ENCODE data around the gene AKR1B15. TPM values are rescaled to one million over a fixed set of nuclear protein-coding genes. Genes with fewer than 3 reads are reported as not detected.

The AKR1B15 gene
- total and polyA plus RNA-seq, 2 donors (not counting 3 experiments of a cell fraction or from before 2014, with no cell fraction given) = not detected

GRCh38 chr7:134554417-134554966 is 5.6 kb downstream of the AKR1B15 start:
- TF ChIP-seq MYC (IDR thresholded peaks at IDR 0.05; ENCODE audit: low read depth, low read length) (no peak), POLR2A (IDR thresholded peaks at IDR 0.05; ENCODE audit: low read depth, low read length) (no peak), POLR2AphosphoS5 (IDR thresholded peaks at IDR 0.05; ENCODE audit: insufficient read depth, low read depth, low read length) (no peak), FOS (IDR thresholded peaks at IDR 0.05; ENCODE audit: borderline replicate concordance, insufficient read depth, low read length) (no peak), EZH2 (IDR thresholded peaks at IDR 0.05; ENCODE audit: borderline replicate concordance, low read depth, low read length, severe bottlenecking) (no peak), GATA2 (IDR thresholded peaks at IDR 0.05; ENCODE audit: insufficient read depth, insufficient read length, low read depth, low read length) (no peak), JUN (IDR thresholded peaks at IDR 0.05; ENCODE audit: borderline replicate concordance, insufficient read depth, insufficient read length, low read depth) (no peak), MAX (IDR thresholded peaks at IDR 0.05; ENCODE audit: insufficient read depth, insufficient read length) (no peak), CTCF (IDR thresholded peaks at IDR 0.05; ENCODE audit: extremely low read depth in 1 of 2, insufficient read depth in 1 of 2, low read depth in 1 of 2, low read length in 2 of 2) (no peak)
- Histone ChIP-seq H3K36me3 (ENCODE audit: control insufficient read depth in 2 of 2, extremely low read depth in 1 of 2, insufficient read depth in 2 of 2, low read length in 2 of 2) (no peaks in the 10 kb centered on the region), H3K9me3 (replicated peaks; ENCODE audit: control insufficient read depth, insufficient read depth, low read length) (no peaks in the 10 kb centered on the region), H3K27me3 (ENCODE audit: control insufficient read depth in 2 of 2, insufficient read depth in 2 of 2, low read length in 2 of 2) (peaks cover 0 to 9% of the 10 kb centered on the region in 2 experiments), H2AFZ (ENCODE audit: low read depth, low read length) (no peak overlapping the region), H3K27ac (ENCODE audit: insufficient read depth, low read depth, low read length) (no peak overlapping the region), H3K79me2 (ENCODE audit: control insufficient read depth, insufficient read depth, low read length) (no peaks in the 10 kb centered on the region), H3K9me1 (replicated peaks; ENCODE audit: control insufficient read depth, extremely low read depth, insufficient read depth, low read length) (no peaks in the 10 kb centered on the region), H3K9ac (replicated peaks; ENCODE audit: extremely low read depth, insufficient read depth, low read length) (no peak overlapping the region), H4K20me1 (replicated peaks; ENCODE audit: control insufficient read depth, extremely low read depth, insufficient read depth, low read length) (no peaks in the 10 kb centered on the region), H3K4me1 (ENCODE audit: control insufficient read depth, extremely low read depth, insufficient read depth, low read length) (no peaks in the 10 kb centered on the region), H3K4me3 (replicated peaks in 1 of 3; ENCODE audit: insufficient read depth in 1 of 3, low read depth in 1 of 3, low read length in 3 of 3) (no peak overlapping the region), H3K4me2 (ENCODE audit: insufficient read depth, low read length) (no peak overlapping the region)
- ChIA-PET CTCF (interaction anchor here (0.9 to 2.1 kb wide), 10 partner anchors 7 to 147 kb away, joined by 3 to 12 read pairs (median 4); no protein-coding TSS in a partner anchor), POLR2A (no interaction called here)
- BruUV-seq (replicated peaks) = no TSS peak
- dilution Hi-C loops (cut with MboI; ENCODE audit: extremely low pct_ligation_motif_present, low sequenced_read_pairs) (no loop called here), intact Hi-C loops (cut with micrococcal nuclease) (no loop called here)
- FAIRE-seq (no peak), DNase-seq (ENCODE audit: low read depth, low spot score) (no peak)
